K562 (cell line): ENCODE results near the gene UCP3. TPM values are rescaled to one million over a fixed set of nuclear protein-coding genes. Genes with fewer than 3 reads are reported as not detected.

Experiments used
- MGA ChIP-seq: fragments of 450-650 bp; IDR thresholded peaks from 2 replicates; pipeline ENCODE4 v1.6.1; 2016; ENCODE audit warnings: mild to moderate bottlenecking, moderate library complexity
- MIER1 ChIP-seq: fragments of 450-650 bp; IDR thresholded peaks from 2 replicates; pipeline ENCODE4 v1.6.1; 2016; ENCODE audit warnings: antibody characterized with exemption, mild to moderate bottlenecking, low read depth
- ZBTB40 ChIP-seq, 2 experiments: fragments of 450-650 bp in 1 of 2; sonication (generic) in 1 of 2; formaldehyde crosslinking in 1 of 2; IDR thresholded peaks; 2 replicates each; pipeline versions ENCODE4 v1.7.1 to v1.9.0; 2016 to 2022; ENCODE audit warnings: inconsistent platforms in 1 of 2, mild to moderate bottlenecking in 1 of 2, missing genetic modification reagents in 1 of 2
- polyA plus RNA-seq, 8 experiments: library from polyadenylated mRNA; depleted of rRNA in 4 of 8; stranded (reverse) in 5 of 8; unstranded in 3 of 8; fragments of >200 nt; fragmentation: Nextera tagmentation in 2 of 8; fragmentation: Illumina TruSeq in 1 of 8; extraction: Ambion mirVana in 2 of 8; extraction: Trizol in 1 of 8; gene quantifications; 2 replicates each; pipeline versions ENCODE4 v1.2.1 to v1.2.3, GENCODE V29; 2011 to 2014; ENCODE audit warnings: inconsistent platforms in 1 of 8, missing spikeins in 1 of 8
- total RNA-seq, 7 experiments: library from RNA; depleted of rRNA in 6 of 7; stranded (reverse); fragments of >200 nt in 6 of 7; fragmentation: Illumina TruSeq in 2 of 7; extraction: Trizol in 2 of 7; gene quantifications; 2 replicates each; pipeline versions ENCODE4 v1.2.1 to v1.2.3, GENCODE V29; 2011 to 2021; ENCODE audit warnings: low replicate concordance in 1 of 7

The UCP3 gene
- total and polyA plus RNA-seq, 9 of the 15 experiments (the other 6 are each of a cell fraction or from before 2014, with no cell fraction given): 0.05 to 0.65 (median 0.25) TPM; not detected in 2

- TF ChIP-seq MGA: peak; percentile 70; the same call in 1 of the 2 replicates
- peak; percentile 43; the same call in 1 of the 2 replicates for TF ChIP-seq MIER1
- peak; percentile 64; the same call in 1 of the 2 replicates for TF ChIP-seq ZBTB40 (IDR thresholded peaks at IDR 0.05)
- no peak for TF ChIP-seq ZBTB40 (CRISPR knock-in tag; IDR thresholded peaks at IDR 0.05)
Observed at GRCh38 chr11:73983741-73984538, 24.9 kb downstream of the UCP3 start (continued).
